ENCODE results near the gene MYLK.

Gene MYLK

DNA sequence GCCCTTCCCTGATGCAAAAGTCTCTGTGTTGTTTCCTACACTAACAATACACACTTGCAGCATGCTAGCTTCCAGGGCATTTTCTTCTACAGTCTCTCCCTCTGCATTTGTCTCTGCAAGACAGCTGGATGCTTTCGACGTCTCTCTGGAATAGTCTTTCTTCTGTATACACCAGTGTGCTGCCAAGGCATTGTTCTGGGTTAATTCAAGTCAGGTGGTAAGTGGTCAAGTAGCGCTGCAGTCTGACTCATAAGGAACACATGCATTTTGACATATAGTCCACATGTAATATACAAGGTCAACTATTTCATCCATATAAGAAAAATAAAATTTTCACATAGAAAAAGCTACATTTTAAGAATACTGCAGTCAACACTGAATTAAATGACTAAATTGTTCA, 92.7 kb downstream of the MYLK start:
- DNase-seq (ENCODE audit: low spot score), result no peak

DNA sequence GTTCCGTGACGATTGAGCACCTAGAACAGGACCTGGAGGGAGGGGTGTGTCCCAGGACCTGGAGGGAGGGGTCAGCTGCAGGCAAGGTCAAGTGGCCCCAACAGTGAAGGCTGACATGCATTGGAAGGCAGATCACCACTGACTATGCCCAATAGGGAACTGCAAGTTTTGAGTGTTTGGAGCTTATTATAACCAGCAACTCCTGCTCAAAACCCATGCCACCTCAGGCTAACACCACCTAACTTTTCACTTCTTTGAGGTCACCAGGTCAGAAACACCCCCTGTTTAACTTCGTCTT, 93.1 kb downstream of the MYLK start:
- no peak for DNase-seq (ENCODE audit: low spot score)

DNA sequence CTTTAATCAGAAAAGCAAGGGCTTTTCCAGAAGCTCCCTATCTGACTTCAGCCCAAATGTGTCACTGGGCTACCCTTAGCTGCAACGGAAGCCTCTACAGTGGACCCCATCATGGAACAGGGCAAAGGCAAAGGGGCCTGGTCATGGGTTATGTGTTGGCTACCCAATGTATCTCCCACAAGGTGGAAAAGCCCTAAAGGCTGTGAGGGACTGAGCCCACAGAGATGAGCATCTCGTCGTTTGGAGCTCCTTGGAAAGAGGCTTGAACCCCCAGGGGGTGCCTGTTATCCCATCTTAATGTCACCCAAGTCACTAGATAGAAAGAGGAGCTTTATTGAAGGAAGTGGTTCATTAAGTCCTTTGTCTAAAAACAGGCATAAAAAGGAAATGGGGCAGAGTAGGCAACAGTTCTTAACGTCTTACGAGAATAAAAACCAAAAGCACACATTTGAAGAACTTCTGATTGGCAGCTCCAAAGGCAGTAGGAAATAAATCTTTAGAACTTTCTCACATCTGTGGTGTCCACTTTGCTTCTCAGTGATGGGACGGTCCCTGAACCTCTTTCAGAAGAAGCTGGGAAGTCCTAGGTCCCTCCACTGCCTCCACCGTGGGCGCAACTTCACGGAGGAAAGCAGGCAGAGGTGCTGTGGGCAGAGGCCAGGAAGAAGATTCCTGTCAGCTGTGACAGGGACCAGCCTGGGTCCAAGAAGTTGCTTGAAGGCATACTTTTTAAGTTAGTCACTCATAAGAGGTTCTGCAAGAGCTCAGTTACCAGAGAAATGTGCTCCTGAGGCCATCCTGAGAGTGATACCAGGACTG, 93.7 kb downstream of the MYLK start:
- peak; percentile 21 for DNase-seq (ENCODE audit: low spot score)

DNA sequence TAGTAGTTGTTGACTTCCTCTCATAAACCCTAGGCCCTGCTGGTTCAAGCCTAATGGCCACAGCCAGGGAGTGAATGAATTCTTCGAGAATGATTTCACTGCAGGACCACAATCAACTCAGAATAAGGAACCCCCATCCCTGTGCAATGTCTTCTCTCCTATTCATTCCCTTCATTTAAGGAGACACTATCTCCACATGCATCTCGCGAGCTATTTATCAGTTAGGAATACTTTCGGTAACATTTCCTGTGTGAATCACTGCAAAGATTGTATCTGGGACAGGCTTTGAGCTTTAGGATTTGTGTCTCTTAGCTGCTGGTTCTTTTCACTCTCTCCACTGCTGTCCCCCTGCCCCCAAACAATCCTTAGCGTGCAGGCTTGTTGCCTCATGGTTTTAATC, 94.4 kb downstream of the MYLK start:
- peak; percentile 16 for DNase-seq (ENCODE audit: low spot score)

DNA sequence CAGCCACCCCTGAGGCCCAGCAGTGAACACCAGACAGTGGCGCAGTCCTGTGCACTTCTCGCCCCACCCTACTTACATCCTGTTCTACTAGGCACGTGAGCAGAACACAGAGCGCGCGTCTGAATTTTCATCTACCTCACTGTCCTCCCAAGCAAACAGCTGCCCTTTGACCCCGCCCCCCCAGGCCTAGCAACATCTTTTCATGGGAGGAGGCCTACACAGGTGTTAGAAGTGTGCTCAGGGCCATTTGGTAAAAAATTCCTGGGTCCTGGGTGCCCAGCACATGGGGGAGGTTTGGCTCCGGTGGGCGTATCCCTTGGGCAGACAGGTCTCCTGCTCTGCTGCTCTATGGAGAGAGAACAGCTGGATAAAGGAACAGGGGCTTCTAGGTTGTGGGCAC, 95.0 kb downstream of the MYLK start:
- no peak for DNase-seq (ENCODE audit: low spot score)

DNA sequence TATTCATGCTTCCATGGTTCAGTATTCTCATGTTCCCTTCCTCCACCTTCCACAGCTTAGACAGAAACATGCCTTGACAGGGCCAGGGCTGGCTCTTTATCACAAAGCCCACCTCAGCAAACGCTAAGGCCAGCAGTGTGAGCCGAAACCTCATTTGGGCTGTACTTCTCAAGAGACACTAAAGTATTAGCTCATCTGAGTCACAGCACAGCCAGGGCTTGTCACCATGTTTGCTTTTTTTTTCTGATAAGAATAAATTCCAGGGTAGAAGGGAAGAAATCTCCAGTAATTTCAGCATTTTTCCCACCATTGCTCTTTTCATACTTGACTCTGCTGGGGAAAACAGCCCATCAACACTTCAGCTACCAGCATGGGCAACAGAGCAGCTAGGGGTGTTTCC, 95.4 kb downstream of the MYLK start:
- no peak for DNase-seq (ENCODE audit: low spot score)

DNA sequence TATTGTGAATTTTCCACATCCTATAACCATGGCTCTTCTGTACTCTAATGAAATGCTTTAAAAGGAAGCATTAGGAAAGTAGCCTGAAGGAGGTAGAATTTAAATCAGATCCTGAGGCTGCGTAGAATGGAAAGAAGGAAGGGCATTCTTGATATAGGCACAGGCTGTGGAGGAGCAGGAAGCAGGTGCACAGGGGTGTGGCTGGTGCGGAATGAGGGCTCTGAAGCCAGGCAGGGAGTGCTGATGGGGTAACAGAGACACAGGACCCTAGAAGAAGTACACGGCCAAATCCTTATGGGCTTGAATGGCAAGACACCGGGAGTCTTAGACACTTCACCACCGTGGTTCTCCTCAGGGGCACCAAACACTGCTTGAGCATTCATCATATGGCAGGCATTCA, 97.0 kb downstream of the MYLK start:
- no peak for DNase-seq (ENCODE audit: low spot score)

DNA sequence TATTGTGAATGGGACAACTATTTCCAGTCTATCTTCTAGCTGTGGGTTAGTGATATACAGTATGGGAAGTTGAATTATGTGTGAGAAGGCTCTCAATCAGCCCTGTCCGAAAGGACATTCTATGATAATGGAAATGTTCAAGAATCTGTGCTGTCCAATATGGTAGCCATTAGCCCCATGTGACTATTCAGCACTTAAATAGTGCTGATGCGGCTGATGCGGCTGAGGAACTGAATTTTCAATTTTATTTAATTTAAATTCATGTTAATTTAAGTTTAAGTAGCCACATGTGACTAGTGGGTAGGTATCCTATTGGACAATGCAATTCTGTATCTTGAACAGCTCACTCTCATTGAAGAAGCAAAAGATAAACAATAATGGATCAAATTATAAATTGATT, 98.5 kb downstream of the MYLK start:
- DNase-seq (ENCODE audit: low spot score), result no peak

DNA sequence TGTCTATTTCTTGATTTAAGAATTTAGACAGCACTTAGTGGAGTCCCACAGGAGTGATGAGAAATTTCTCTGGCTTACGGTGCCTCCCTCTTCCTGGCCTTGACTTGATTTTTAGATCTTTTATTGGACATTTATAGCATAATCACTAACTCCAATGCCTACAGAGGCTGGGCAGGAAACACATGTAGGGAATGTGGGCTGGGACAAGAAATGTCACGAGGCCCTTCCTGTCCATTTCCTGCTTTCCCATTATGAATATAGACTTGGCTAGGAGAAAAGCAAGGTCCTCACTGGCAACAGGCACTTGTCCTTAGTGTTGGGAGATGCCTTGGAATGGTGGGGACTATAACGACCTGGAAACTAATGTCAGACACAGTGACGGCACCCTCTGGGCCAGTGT, 100.3 kb downstream of the MYLK start:
- DNase-seq (ENCODE audit: low spot score), result no peak

DNA sequence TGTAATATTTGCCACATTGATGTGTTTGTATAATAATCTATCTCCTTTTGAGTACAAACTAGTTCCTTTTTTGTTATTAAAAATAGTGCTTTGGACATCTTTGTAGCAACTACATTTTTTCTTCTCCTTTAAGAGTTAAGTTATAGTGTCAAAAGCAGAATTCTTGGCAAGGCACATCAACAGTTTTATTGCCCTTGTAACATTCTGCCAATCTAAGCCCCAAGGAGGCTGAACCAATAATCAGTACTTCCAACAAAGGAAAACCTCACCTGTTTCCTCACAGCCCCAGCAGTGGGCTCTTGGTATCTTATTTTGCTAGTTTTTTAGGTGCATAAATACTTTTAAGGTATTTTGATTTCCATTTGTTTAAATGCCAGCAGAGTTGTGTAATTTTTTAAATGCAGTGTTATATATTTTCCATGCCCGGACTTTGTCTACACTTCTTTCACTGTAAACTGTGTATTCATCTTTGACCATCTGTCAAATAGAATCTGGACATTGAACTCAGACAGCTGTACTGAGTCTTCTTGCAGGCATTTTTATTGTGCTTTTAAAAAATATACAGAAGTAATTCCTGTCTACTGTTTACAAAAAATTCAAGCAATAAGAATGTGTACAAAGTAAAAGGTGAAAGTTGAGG, 101.0 kb downstream of the MYLK start:
- no peak for DNase-seq (ENCODE audit: low spot score)

DNA sequence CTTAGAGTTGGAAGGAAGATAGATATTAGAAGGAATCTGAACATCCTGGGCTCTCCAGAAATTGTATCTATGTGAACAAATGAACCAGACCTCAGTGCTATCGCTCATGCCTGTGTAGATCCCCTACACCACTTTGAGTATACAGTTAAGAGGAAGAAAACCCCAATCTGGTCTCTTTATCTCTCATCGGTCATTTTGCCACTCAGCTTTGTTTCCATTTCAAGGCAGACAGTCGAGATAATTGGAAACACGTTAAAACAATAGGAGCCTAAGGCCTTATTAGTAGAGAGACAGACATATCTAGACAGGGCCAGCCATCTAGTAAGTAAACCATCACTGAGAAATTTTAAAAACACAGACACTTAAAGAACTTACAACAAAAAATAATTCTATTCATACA, 101.6 kb downstream of the MYLK start:
- DNase-seq (ENCODE audit: low spot score), result no peak

DNA sequence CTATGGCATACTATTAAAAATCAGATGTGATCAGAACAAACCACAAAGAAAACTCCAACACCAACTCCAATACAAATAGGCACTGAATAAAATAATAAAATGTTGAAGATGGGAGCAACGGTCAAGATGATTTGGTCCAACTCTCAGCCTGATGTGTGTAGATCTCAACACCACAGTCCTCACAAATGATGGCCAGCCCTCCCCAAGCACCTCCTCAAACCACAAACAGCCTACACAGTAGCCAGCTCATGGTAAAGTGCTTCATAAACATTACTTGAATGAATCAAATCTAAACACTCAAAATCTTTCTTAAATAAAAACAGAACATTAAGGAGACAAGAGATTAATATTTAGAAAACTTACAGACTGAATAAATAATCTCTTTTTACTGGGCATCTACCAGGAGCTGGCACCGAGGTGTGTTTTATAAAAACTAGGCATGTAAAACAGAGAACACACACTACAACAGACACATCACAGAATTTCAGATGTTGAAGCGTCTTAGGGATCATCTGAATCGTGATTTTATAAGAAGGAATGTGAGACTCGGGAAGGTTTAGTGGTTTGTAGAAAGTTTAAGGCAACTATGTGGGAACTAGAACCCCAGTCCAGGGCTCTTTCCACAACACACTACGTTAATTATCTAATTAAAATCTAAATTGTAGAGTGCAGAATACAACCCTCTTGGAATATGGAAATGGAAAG, 102.4 kb downstream of the MYLK start:
- no peak for DNase-seq (ENCODE audit: low spot score)

DNA sequence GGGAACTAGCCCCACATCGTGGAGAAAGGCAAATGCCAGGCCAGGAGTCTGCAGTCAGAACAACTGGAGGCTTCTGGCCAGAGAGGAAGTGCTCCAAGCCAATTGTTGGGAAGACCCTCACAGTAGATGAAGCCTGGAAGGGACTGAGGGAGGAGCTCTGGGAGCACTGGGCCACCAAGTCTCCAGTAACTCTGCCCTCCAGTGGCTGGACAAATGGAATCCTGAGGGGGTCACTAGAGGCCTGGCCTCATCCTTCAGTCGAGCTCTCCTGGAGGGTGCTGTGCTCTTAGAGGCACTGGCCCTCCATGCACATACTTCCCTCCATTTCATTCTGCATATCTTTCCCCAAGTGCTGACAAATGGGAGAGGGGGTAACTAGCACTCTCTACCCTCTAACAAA, 103.0 kb downstream of the MYLK start:
- DNase-seq (ENCODE audit: low spot score), result no peak

DNA sequence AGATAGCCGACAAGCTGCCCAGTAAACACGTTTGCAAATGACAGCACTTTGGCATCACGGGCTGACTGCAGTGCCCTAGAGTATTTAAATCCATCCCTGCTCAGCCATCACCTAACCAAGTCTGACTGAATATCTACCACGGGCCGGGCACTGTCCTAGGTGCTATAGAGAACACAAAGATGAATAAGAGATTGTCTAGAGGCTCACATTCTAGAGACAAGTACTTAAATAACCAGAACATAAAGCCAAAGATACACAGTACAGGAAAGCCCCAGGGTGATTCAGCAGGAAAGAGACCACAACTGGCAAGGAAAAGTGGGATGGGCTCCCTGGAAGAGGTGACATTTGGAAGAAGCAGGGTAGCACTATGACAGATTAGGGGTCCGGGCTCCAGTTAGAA, 103.5 kb downstream of the MYLK start:
- peak; percentile 45 for DNase-seq (ENCODE audit: low spot score)

DNA sequence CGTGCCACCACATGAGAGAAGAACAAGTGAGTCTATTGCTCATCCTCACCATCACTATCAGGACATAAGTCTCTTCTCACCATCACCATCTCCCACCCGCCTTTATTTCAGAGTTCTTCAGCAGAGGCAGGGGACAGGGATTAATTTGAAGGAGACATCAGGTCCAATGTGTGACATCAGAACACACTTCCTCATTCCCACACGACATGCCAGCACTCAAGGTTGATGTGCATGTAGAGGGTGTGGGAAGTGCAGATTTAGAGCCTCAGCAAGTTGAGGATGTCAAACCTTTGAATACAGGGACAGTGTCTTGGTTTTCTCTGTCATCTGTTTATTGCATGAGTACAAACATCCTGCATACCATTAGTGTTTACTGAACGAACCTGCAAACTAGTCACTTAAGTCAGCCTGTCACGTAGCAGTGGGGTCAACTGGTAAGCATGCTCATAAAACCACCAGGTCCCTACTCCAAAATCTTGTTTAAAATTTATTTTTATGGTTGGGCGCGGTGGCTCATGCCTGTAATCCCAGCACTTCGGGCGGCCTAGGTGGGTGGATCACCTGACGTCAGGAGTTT, 104.4 kb downstream of the MYLK start:
- no peak for DNase-seq (ENCODE audit: low spot score)

DNA sequence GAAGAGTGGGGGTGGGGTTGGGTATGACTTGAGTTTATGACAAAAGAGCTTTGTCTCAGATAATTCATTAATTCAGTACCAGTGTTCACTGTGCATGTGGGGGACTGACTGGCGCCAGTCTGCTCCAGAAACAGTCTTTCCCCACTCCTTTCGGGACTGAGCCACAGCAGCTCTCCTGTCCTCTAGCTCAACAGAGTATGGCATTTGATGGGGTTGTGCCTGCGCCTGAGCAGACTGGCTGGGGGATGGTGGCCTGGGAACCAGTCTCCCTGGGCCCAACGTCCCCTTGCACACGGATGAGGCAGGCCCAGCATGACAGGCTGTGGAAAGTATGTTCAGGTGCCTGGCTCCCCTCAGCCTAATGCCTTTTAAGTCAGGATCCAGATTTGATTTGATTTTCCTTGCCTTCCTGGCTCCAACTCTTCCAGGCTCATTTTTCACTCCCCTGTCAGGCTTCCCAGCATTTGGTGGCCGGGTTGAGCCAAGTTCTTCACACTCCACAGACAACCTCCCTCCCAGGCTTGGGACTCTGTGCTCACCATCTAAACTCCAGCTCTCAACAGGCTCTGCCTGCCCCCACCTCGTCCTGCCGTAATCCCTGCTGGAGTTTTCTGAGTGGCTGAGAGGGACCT, 105.0 kb downstream of the MYLK start:
- DNase-seq (ENCODE audit: low spot score), result no peak

DNA sequence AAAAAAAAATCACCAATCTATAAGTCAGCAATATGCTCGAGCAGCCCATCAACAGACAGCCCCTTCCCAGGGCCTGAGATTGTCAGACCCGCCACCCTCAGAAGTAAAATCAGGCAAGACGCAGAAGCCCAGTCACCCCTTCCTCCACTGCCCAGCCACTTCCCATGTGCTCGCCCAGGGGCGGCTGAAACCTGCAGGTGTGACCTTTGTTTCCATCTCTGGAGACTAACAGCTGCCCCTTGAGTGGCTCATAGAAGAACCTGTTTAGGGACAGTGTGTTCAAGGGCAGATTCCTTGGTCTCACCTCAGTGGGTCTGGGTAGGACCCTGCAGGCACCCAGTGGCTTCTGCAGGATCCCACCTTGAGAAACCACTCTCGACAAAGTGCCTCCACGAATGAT, 105.6 kb downstream of the MYLK start:
- no peak for DNase-seq (ENCODE audit: low spot score)

DNA sequence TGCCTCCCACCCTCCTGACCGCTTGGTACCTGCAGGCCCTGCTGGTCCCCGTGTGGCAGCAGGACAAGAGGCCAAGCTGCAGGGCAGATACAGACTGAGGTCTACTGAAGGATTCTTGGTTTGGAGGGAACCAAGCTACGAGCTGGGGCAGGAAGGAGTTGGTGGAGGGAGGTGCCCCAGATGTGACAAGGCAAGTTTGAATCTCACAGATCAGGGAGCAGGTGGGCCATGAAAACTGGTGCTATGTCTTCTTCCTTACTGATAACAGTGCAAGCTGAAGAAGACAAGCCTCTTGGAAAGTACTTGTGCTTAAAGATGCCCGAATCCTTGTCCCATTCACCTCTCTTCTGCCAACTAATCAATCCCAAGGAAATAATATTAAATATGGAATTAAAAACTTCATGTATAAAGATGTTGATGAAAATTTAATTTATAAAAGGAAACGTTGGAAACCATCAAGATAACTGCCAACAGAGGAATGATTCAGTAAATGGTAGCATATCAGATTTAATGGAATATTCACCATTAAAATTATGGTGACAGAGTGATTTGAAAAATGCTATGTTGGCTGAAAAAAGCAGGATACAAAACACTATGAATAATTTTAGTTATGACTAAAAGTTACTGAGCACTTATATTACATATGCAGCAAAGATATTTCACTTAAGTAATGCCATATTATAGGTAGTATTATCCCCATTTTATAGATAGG, 107.9 kb downstream of the MYLK start:
- DNase-seq (ENCODE audit: low spot score), result no peak

DNA sequence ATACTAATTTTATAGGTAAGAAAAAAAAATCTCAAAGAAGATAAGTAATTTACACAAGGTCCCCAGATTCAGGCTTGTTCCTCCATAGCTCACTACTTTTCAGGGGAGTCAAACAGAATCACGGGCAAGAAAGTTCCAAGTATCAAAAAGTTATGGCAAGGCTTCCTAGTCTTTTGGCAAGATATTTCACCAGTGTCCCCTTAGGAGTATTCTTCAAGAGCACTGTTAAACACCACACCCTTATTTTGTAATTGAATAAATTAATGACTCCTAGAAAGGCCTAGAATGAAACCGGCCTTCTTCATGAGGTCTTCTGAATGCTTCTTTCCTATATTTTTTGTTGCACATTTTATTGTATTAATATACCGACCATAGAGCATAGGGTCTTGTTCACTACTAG, 109.7 kb downstream of the MYLK start:
- no peak for DNase-seq (ENCODE audit: low spot score)

DNA sequence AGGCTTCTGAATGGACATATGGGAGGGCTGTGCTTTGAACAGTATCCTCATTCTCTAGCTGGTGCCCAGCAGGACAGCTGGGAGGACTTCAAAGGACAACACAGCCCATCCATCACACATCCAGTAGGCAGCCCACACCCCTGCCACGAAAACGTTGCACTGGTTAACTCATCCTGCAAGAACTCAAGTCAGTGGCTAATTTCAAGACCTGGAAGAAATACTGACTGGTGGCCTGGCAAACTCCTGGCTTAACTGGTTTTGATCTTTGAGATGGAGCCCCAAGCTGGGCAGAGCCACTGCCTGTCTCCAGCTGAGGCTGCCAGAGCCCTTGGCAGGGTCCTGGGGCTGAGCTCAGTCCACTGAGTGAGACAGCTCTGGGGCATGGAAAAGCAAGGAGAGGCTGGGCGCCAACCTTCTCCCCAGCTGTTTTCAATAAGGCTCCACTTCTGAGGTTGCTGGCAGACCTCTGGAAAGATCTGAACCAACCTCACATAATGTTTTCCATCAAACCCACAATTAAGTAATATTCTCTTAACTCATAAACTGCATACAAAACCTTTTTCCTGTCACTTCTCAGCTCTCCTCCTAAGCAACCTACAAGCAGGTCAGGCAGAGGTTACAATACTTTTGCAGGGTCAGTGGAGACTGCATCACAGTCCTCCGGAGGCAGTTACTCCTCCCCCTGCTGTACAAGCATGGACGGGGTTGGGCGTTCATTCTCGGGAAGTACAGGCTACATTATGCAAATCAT, 110.3 kb downstream of the MYLK start:
- DNase-seq (ENCODE audit: low spot score), result no peak

DNA sequence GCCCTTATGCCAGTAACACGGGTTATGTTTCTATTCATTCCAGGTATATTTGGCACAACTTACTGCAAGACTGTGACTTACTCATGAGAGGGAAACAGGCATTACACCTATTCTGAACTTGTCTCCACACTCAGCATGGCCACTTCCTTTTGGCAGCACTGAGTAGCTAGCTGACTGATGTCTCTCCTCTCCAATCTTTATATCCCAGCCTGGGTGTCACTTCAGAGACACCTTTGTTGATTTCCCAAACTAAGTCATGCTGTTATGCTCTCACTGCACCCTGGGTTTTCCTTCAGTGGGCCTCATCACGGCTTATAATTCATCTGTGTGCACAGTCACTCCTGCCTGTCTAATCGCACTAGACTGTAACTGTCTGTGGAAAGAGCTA, 114.8 kb downstream of the MYLK start:
- DNase-seq (ENCODE audit: low spot score), result peak; percentile 53

Data from kidney tubule cell (primary cell).